ENCODE results near the gene YY1. TPM values are rescaled to one million over a fixed set of nuclear protein-coding genes. Genes with fewer than 3 reads are reported as not detected.
"Not testable (repeated sequence)": the region's sequence is repeated elsewhere in the genome, so short reads cannot be mapped to it uniquely, and the experiment has no call there.

YY1 gene
- total RNA-seq, 1 donor = 43.3 TPM

DNA sequence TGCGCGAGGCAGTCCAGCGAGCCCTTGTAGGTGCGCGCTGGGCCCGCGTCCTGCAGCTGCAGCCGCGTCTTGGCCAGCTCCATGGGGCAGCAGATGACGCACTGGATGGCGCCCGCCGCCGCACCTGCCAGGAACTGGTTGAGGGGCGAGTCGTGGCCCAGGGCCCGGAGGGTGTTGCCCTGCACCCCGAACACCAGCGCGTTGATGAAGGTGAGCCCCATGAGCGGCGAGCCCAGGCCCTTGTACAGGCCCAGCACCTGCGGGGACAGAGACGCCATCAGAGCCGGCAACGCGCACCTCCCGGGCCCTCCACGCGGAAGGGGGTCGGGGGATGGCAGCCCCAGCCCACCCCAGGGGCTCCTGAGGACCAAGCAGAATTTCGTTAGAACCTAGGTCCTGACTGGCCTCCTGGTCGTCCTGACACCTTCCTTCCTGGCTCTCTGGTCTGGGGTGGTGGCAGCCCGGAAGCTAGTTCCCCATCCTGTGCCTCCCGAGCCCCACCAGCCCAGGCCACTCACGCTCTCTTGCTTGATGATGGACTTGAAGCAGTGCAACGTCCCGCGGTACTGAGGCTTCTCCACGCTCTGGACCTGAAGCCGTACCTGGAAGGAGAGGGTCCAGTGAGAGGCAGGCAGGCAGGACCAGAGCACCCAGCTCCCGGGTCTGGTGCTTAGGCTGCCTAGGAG, 54.0 kb downstream of the YY1 start:
- TF ChIP-seq, protein P1, sequence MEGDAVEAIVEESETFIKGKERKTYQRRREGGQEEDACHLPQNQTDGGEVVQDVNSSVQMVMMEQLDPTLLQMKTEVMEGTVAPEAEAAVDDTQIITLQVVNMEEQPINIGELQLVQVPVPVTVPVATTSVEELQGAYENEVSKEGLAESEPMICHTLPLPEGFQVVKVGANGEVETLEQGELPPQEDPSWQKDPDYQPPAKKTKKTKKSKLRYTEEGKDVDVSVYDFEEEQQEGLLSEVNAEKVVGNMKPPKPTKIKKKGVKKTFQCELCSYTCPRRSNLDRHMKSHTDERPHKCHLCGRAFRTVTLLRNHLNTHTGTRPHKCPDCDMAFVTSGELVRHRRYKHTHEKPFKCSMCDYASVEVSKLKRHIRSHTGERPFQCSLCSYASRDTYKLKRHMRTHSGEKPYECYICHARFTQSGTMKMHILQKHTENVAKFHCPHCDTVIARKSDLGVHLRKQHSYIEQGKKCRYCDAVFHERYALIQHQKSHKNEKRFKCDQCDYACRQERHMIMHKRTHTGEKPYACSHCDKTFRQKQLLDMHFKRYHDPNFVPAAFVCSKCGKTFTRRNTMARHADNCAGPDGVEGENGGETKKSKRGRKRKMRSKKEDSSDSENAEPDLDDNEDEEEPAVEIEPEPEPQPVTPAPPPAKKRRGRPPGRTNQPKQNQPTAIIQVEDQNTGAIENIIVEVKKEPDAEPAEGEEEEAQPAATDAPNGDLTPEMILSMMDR (IDR thresholded peaks at IDR 0.05; ENCODE audit: insufficient read depth, low read length) = no peak
- no peak for DNase-seq (ENCODE audit: low read depth)
- H3K4me3 ChIP-seq (ENCODE audit: low read depth, low read length) = no peak overlapping the region

DNA sequence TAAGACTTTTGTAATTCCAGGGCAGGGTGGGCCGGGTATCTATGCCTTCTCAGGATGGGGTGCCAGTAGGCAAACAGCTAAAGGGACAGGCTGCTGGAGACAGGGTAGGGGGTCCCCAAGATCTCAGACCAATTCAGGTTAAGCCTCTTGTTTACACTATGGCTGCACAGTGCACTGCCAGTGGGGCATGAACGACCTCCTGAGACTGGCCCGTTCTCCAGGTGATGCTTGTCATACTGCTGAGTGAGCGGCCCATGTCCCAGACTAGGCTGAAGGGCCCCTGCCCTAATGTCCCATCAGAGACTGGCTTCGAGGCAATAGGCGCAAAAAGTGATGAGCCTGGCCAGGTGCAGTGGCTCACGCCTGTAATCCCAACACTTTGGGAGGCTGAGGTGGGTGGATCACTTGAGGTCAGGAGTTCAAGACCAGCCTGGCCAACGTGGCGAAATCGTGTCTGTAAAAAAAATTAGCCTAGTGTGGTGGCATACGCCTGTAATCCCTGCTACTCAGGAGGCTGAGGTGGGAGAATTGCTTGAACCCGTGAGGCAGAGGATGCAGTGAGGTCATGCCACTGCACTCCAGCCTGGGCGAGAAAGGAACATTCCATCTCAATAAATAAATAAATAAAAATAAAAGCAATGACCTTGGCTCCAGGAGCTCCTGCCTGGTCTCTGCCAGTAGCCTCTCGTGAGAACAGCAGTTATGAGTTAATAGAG, 54.7 kb downstream of the YY1 start:
- TF ChIP-seq, protein P1 (IDR thresholded peaks at IDR 0.05; ENCODE audit: insufficient read depth, low read length) = no peak
- H3K4me3 ChIP-seq (ENCODE audit: low read depth, low read length) = no peak overlapping the region
- no peak for DNase-seq (ENCODE audit: low read depth)

DNA sequence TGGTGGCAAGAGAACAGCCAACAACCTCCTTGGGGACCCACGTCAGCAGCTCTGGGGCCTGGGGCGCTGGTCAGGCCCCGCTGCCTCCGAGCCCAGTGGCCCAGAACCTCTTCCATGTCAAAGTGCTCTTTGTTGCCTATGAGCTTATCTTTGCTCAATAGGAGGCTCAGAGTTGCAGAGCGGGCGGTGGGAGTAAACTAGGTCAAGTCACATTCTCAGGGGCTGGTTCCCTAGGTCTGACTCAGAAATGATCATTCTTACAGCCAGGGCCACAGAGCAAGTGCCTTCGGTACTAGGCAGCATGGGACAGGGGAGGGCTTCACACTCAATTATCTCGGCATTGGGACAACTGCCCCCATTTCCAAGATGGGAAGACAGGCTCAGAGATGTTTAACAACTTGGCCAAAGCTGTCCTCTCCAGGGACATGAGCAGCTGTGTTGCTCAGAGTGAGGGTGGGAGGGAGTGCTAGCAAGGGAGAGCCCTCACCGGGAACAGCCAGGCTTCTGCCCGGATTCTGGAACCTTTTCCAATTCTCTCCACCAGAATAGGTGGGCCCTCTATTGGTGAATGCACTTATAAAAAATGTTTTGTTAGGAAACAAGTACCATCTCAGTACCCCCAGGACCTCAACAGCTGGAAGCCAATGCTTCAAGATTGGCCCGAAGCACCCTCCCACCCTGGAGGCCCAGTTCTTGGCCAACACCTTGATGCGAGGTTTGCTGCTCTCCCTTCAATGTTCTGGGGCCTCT, 55.4 kb downstream of the YY1 start:
- DNase-seq (ENCODE audit: low read depth) = peak; percentile 58
- H3K4me3 ChIP-seq (ENCODE audit: low read depth, low read length) = no peak overlapping the region
- TF ChIP-seq, protein P1 (IDR thresholded peaks at IDR 0.05; ENCODE audit: insufficient read depth, low read length) = no peak

DNA sequence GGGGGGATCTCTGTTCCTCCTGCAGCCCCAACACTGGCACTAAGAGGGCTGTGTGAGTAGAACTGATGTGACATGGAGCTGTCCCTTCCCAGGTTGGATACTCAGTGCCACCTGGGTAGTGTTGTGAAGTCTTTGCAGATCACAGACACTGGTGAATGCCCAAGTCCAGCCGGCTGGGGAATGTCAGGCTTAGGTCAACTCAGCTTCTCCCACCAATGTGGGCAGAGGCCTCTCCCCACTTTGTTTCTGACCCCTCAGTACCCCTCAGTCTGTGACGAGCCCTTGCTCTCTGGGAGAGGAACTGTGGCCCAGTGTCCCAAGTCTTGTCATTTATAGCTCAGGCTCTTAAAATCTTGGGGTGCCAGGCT, 56.0 kb downstream of the YY1 start:
- no peak overlapping the region for H3K4me3 ChIP-seq (ENCODE audit: low read depth, low read length)
- DNase-seq (ENCODE audit: low read depth) = no peak
- TF ChIP-seq, protein P1 (IDR thresholded peaks at IDR 0.05; ENCODE audit: insufficient read depth, low read length) = no peak

DNA sequence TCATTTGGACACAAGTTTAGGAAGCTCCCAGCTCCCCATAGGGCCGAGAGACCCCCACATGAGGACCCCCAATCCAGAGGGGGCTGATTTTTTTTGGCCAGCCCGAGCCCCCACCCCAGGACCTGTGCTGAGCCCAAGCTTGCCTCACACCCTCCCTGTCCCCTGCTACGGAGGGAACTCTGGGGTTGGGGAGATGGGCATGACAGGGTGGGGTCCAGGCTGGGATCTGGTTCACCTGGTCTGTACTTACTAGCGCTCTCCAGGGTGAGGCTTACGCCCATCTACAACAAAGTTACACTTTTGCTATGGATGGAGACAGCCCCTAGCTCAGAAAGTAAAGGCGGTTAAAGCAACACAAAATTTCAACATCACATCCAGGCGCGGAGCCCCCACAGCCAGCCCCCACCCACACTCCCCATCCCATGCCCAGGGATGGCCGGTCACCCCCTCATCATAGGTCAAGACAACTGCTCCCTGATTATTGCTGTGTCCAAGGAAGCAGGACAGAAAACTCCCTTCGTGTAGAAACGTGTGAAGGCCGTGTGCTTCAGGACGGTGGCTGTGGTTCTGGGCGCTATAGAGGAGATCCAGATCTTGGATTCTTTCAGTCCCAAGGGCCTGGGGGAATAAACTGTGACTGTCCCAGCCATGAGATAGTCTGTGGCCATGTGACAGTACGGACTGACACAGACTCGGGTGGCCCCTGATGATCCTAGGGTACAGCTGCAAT, 56.6 kb downstream of the YY1 start:
- no peak for DNase-seq (ENCODE audit: low read depth)
- H3K4me3 ChIP-seq (ENCODE audit: low read depth, low read length) = no peak overlapping the region
- TF ChIP-seq, protein P1 (IDR thresholded peaks at IDR 0.05; ENCODE audit: insufficient read depth, low read length) = no peak

DNA sequence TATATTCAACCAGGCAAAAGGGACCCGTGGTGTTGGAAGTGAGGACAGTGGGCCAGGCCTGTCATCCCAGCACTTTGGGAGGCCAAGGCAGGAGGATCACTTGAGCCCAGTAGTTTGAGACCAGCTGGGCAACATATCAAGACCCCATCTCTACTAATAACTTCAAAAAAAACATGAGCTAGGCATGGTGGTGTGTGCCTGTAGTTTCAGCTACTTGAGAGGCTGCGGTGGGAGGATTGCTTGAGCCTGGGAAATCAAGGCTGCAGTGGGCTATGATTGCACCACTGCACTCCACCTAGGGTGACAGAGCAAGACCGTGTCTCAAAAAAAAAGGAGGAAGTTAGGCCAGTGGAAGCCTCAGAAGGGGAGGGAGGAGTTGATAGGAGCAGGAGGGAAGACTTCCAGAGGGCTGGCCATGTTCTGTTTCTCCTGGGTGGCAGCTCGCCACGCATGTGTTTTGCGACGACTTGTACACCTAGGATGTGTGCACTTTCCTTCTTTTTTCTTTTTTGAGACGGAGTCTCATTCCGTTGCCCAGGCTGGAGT, 57.2 kb downstream of the YY1 start:
- TF ChIP-seq, protein P1 (IDR thresholded peaks at IDR 0.05; ENCODE audit: insufficient read depth, low read length) = no peak
- DNase-seq (ENCODE audit: low read depth) = no peak
- H3K4me3 ChIP-seq (ENCODE audit: low read depth, low read length) = no peak overlapping the region

DNA sequence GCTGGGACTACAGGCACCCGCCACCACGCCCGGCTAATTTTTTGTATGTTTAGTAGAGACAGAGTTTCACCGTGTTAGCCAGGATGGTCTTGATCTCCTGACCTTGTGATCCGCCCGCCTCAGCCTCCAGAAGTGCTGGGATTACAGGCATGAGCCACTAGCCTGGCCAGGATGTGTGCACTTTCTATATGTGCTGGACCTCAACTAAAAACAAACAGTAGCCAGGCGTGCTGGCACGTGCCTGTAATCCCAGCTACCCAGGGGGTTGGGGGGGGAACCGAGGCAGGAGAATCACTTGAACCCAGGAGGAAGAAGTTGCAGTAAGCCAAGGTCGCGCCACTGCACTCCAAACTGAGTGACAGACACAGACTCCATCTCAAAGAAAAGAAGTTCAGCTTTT, 57.8 kb downstream of the YY1 start:
- DNase-seq (ENCODE audit: low read depth) = not testable (repeated sequence)

More for the DNA sequence above, 57.8 kb downstream of the YY1 start:
- H3K4me3 ChIP-seq (ENCODE audit: low read depth, low read length) = not testable (repeated sequence)
